GM21528 (cell line): ENCODE results near the gene LTV1.
"Not testable (repeated sequence)": the region's sequence is repeated elsewhere in the genome, so short reads cannot be mapped to it uniquely, and the experiment has no call there.

Experiments
- ATAC-seq: cut with Tn5 transposase; IDR thresholded peaks from one replicate; pipeline ENCODE4 v1.9.1; 2021; ENCODE audit warnings: mild to moderate bottlenecking, moderate library complexity; ENCODE audit not compliant: unreplicated experiment, low FRiP score

Gene LTV1, protein sequence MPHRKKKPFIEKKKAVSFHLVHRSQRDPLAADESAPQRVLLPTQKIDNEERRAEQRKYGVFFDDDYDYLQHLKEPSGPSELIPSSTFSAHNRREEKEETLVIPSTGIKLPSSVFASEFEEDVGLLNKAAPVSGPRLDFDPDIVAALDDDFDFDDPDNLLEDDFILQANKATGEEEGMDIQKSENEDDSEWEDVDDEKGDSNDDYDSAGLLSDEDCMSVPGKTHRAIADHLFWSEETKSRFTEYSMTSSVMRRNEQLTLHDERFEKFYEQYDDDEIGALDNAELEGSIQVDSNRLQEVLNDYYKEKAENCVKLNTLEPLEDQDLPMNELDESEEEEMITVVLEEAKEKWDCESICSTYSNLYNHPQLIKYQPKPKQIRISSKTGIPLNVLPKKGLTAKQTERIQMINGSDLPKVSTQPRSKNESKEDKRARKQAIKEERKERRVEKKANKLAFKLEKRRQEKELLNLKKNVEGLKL

GRCh38 chr6:143842902-143843676 is at the start of gene LTV1:
LTV1 (plus strand) TSS chr6:143843338; CDS start chr6:143843478, 140 bp downstream.
- ATAC-seq = peak; percentile 100

DNA sequence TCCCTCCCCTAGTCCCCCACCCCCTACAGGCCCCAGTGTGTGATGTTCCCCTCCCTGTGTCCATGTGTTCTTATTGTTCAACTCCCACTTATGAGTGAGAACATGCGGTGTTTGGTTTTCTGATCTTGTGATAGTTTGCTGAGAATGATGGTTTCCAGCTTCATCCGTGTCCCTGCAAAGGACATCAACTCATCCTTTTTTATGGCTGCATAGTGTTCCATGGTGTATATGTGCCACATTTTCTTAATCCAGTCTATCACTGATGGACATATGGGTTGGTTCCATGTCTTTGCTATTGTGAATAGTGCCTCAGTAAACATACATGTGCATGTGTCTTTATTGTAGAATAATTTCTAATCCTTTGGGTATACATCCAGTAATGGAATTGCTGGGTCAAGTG is 46.6 kb upstream of the LTV1 start:
- ATAC-seq = not testable (repeated sequence)

DNA sequence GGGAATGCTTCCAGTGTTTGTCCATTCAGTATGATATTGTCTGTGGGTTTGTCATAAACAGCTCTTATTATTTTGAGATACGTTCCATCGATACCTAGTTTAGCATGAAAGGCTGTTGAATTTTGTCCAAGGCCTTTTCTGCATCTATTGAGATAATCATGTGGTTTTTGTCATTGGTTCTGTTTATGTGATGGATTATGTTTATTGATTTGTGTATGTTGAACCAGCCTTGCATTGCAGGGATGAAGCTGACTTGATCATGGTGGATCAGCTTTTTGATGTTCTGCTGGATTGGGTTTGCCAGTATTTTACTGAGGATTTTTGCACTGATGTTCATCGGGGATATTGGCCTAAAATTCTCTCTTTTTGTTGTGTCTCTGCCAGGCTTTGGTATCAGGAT is 44.7 kb upstream of the LTV1 start:
- ATAC-seq = not testable (repeated sequence)

- ATAC-seq = no peak
These were observed 40.1 kb upstream of the LTV1 start for GRCh38 chr6:143802833-143803565.

DNA sequence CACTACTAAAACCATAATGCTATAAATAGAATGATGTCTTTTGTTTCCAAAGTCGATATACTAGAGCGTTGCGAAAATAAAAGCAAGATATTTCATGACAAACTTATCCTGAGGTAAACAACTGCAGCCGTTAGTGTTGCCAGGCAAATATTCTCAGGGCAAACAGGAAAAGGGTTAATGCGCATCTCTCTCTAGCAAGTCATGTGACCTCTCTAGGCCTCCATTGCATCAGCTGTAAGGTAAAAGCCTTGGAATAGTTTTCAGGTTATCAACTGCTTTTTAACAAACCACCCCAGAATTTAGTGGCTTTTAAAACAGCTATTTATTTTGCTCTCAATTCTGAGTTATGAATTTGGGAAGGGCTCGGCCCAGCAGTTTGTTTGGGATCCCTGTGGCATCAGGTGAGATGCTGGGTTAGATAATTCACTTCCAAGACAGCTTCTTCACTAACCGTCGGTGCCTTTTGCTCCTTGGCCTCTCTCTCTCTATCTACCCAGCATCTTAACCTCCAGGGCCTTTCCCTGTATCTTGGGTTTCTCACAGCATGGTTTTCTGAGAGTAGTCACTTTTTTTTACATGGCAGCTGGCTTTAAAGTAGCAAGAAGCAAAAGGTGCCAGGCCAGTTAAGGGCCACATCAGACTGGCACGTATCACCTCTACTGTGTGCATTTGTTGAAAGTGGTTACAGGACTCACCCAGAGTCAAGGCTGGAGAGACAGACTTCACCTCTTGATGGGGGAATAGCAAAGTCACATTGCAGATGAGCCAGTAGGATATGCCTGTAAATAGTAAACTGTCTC is 39.2 kb upstream of the LTV1 start:
- no peak for ATAC-seq

GRCh38 chr6:143804835-143805239 is 38.3 kb upstream of the LTV1 start:
- no peak for ATAC-seq

DNA sequence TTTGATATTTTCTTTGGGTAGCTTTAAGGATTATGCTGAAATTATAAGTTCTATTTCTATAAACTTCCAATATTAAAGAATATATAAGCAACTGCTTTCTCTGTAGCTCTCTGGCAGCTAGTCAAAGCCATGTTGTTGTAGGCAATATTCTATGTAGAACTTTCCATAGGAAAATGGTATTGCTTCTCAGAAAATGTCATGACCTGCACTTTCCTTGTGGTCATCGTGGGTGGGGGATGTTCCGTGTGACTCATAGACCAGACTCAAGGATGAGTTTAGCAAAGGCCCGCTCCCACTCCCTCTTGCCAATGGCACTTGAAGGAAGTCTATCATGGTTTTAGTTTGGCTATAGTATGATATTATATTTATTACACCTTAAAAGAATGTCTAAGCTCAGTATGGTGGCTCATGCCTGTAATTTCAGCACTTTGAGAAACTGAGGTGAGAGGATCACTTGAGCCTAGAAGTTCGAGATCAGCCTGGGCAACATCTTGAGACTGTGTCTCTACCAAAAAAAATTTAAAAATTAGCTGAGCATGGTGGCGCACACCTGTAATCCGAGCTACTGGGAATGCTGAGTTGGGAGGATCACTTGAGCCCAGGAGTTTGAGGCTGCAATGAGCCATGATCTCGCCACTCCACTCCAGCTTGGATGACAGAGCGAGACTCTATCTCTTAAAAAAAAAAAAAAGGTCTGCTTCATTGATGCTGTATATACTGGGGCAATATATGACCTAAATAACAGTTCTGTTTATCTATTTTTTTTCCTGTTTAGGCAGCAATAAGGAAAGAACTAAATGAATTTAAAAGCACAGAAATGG is 36.6 kb upstream of the LTV1 start:
- ATAC-seq = no peak

- no peak for ATAC-seq
These were observed 35.9 kb upstream of the LTV1 start for GRCh38 chr6:143807103-143807772.

DNA sequence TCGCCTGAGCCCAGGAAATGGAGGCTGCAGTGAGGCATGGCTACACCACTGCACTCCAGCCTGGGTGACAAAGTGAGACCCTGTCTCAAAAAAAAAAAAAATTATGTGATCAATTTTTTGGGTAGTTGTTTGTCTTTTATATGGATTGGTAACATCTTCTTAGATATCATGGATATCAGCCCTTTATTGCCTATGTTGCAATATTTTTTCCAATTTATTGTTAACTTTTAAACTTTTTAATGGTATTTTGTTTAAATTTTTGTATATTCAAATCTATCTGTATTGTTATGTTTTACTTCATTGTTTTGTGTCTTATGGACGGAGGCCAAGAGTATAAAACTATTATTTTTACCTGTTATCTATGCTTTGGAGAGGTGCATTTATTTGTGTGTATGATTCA is 32.4 kb upstream of the LTV1 start:
- no peak for ATAC-seq

DNA sequence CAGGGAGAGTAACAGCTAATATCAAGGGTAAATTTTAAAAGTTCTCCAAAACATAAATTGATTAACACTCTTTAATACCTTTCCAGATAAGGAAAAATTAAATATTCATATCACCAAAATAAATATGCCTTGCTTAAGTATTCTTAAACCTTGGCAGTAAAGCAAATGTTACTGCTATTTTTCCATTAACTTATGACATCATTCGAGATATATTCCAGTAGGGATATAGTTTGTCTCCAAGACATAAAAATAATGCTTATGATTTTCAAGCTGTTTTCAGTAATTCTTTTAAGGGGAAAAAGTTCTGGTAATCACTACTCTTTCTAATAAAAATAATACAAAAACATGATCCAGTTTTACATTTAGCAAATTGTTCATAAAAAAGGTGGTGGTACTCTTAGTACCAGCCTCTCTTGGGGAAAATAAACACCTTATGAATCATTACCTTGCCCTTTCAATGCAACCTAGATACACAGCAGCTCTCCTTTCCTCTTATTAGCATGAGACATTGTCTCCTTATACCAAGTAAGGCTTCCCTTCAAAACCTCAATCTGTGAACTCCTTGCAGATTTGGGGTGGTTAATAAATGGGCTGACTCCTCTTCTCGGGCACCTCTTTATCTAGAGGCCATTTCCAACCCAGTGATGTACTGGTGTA is 31.5 kb upstream of the LTV1 start:
- no peak for ATAC-seq

- ATAC-seq = no peak
These were observed 25.5 kb upstream of the LTV1 start for GRCh38 chr6:143817621-143818020.

DNA sequence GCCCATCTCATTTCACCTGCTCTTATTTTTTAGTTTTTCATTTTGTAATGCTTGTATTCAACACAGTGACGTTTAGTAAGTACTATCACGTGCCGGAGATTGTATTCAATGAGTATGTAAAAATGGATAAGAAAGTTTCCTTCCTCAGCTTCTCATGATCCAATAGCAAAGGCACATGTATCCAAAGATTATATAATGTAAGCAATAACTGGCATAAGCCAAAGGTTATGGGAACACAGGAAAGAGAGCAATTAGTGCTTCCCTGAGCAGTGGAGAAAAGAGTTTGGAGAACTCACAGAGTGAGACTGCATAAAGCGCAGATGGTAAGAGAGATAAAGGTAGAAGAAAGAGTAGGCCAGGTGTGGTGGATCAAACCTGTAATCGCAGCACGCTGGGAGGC is 21.8 kb upstream of the LTV1 start:
- no peak for ATAC-seq

- ATAC-seq = no peak
These were observed 20.5 kb upstream of the LTV1 start for GRCh38 chr6:143822584-143823024.

DNA sequence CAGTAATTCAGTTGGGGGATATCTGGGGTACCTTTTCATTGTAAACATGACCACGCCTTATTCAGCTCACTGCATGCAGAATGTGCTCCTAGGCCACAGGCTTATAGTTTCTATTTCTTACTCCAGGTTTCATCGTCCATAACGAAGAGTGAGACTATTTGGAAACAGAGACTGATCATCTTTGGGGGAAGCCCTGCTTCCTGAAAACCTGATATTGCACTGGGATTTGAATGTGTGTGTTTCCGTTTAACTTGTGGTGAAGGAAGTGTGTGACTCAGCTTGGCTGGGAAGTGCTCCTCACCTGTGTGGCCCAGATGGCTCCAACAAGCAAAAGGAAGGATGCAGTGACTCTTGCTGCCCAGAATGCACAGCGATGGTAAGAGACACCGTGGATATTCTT is 19.6 kb upstream of the LTV1 start:
- no peak for ATAC-seq

DNA sequence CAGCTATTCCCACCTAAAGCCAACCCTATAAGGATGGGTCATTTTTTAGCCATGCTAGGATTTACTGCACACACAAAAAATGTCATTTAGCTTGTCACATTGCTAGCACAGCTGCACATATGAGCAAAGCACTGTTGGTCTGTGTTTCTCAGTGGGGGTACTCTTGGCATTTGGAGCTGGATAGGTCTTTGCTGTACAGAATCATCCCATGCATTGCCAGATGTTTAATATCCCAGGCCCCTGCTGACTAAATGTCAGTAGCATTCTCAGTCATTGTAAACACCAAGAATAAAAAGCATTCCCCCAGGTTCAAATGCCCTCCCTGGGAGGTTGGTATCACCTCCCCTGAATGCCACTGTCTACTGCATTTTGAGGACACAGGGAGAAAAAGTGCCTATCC is 14.6 kb upstream of the LTV1 start:
- ATAC-seq = no peak

DNA sequence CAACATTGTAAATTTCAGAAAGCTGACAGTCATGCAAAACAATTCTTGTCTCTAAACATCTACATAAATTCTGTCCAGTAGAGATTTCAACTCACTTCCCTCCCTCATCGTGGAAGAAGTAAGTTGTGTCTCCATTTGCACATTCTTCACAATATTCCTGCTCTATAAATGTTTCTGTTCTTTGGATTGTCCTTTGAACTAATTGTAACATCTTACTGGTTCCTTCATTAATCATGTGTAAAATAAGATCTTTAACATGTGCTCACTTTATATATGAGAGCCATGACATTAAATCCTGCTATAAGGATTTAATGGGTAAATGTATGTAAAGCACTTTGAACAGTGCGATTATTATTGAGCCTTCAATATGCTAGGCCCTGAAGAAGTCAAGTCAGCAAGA is 7.0 kb upstream of the LTV1 start:
- no peak for ATAC-seq

DNA sequence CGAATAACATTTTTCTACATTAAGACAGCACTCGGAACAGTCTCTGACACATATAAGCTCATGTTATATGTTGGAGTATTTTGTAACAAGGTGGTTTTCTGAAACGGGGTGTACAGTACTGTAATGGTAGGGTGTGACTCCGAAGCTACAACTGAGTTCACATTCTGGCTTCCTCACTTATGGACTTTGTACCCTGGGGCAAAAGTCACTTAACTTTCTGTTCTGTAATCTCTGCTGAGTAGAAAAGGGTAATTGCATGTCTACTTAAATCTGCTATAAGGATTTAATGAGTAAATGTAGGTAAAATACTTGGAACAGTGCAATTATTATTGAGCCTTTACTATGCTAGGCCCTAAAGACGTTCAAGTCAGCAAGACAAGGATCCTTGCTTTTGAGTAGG is 4.7 kb upstream of the LTV1 start:
- no peak for ATAC-seq

DNA sequence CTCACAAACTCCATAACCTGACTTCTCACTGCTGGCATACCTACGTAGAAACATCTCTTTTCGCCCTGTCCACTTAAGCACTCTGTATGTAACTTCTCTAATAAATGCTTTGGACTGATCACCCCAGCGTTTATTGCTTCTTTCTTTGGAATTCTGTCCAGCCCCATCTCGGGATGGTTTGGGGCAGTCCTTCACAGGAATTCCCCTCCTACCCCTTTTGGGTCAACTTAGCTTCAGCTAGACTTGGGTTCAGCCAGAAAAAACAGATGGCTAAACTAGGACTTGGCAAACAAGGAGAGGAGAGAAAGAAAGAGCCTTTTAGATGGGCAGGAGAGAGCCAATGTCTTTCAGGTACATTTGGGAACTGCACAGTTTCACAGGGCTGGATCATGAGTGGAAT is 3.9 kb upstream of the LTV1 start:
- no peak for ATAC-seq
